HG03135 (cell line): Measurements from ENCODE around the gene ASB10.
A peak's percentile ranks its signal among the peaks of the same experiment; 100 is the strongest.

Experiments
- ATAC-seq: cut with Tn5 transposase; IDR thresholded peaks from one replicate; pipeline ENCODE4 v1.9.1; 2021; ENCODE audit warnings: mild to moderate bottlenecking, moderate library complexity; ENCODE audit not compliant: unreplicated experiment

The ASB10 gene, protein sequence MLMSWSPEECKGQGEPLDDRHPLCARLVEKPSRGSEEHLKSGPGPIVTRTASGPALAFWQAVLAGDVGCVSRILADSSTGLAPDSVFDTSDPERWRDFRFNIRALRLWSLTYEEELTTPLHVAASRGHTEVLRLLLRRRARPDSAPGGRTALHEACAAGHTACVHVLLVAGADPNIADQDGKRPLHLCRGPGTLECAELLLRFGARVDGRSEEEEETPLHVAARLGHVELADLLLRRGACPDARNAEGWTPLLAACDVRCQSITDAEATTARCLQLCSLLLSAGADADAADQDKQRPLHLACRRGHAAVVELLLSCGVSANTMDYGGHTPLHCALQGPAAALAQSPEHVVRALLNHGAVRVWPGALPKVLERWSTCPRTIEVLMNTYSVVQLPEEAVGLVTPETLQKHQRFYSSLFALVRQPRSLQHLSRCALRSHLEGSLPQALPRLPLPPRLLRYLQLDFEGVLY

DNA sequence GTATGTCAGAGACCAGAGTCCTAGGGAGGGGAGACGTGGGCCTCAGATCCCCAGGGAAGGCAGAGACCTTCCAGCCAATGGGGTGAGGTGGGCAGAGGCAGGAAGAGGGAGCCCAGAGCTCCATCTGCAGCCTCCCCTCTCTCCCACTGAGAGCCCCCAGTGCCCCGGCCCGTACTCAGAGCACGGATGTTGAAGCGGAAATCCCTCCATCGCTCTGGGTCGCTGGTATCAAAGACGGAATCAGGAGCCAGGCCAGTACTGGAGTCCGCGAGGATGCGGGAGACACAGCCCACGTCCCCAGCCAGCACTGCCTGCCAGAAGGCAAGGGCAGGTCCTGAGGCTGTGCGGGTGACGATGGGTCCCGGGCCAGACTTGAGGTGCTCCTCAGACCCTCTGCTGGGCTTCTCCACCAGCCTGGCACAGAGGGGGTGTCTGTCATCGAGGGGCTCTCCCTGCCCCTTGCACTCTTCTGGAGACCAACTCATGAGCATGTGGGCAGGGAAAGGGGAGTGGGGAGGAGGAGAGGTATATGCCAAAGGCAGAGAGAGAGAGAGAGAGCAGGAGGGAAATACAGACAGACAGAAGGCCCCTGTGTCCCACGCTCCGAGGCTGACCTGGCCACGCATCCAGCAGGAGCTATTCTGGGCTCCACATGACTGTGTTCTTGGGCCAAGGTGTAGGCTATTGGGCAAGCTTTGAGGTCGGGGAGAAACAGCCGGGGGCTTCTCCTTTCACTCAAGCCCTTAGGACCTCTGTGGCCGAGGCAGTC, at the start of gene ASB10:
Gene ASB10 (minus strand): TSS at position 611 of the 769 bp plus-strand sequence. CDS start 120 bp downstream, at position 491.
- ATAC-seq, result no peak

DNA sequence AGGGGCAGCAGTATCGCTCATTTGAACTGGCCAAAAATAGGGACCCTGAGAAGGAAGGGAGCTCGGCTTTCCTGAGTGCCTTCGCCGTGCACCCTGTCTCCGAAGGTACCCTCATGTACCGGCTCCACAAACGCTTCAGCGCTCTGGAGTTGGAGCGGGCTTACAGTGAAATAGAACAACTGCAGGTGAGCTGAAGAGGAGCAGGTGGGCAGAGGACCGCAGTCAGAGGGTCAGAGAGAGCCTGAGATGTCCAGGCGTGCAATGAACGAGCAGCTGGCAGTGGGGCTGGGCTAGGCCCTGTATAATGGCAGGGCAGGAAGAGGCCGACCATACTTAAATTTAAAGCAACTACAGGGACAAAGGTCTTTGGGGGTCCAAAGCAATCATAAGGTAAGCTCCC, 49.4 kb upstream of the ASB10 start:
- ATAC-seq, result no peak

DNA sequence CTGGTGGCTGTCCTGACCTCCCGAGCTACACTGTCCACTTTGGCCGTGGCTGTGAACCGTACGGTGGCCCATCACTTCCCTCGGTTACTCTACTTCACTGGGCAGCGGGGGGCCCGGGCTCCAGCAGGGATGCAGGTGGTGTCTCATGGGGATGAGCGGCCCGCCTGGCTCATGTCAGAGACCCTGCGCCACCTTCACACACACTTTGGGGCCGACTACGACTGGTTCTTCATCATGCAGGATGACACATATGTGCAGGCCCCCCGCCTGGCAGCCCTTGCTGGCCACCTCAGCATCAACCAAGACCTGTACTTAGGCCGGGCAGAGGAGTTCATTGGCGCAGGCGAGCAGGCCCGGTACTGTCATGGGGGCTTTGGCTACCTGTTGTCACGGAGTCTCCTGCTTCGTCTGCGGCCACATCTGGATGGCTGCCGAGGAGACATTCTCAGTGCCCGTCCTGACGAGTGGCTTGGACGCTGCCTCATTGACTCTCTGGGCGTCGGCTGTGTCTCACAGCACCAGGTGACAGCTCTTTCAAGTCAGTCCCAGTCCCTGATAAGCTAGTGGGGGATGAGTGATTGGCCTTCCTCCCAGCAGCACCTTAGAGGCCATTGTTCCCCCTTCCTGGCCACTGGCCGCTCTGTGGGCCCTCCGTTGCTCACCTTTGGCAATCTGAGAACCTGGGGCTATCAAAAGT, 48.2 kb upstream of the ASB10 start:
- ATAC-seq, result no peak

DNA sequence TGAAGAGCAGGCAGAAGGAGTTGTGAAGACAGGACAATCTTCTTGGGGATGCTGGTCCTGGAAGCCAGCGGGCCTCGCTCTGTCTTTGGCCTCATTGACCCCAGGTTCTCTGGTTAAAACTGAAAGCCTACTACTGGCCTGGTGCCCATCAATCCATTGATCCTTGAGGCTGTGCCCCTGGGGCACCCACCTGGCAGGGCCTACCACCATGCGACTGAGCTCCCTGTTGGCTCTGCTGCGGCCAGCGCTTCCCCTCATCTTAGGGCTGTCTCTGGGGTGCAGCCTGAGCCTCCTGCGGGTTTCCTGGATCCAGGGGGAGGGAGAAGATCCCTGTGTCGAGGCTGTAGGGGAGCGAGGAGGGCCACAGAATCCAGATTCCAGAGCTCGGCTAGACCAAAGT, 46.8 kb upstream of the ASB10 start:
- ATAC-seq, result no peak

DNA sequence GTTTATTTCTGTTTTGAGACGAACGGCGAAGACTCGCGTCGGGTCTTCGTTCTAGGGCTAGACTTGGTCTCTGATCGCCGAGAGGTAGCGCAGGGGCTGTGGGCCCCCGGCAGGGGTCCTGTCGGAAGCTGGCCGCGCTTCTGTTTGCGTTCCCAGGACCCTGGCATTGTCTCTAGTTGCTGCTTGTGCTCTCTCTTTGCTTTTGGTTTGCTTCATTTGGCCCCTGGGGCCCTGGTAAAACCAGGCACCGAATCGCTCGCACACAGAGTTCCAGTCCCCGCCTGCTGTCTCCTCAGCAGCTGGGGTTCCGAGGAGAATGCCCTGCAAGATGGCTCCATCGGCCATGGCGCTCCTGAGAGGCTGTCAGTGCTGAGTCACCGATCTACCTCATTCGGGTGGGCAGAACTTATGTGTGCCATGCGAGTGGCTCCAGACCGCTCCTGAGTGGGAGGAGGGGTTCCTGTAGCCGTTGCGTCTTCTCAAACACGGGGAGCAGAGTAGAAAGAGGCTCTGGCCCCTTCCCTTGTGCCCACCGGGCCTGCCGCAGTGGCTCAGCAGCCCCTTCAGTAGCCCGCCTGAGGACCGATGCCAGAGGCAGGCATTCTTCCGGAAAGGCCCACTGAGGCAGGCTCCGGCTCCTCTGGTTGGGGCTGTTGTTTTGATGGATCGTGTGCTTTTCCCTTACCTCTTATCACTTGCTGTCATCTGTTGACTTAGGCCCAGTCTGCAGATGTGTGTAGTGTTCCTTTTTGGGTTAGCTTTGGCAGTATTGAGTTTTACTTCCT, 46.1 kb upstream of the ASB10 start:
- peak; percentile 33 for ATAC-seq

DNA sequence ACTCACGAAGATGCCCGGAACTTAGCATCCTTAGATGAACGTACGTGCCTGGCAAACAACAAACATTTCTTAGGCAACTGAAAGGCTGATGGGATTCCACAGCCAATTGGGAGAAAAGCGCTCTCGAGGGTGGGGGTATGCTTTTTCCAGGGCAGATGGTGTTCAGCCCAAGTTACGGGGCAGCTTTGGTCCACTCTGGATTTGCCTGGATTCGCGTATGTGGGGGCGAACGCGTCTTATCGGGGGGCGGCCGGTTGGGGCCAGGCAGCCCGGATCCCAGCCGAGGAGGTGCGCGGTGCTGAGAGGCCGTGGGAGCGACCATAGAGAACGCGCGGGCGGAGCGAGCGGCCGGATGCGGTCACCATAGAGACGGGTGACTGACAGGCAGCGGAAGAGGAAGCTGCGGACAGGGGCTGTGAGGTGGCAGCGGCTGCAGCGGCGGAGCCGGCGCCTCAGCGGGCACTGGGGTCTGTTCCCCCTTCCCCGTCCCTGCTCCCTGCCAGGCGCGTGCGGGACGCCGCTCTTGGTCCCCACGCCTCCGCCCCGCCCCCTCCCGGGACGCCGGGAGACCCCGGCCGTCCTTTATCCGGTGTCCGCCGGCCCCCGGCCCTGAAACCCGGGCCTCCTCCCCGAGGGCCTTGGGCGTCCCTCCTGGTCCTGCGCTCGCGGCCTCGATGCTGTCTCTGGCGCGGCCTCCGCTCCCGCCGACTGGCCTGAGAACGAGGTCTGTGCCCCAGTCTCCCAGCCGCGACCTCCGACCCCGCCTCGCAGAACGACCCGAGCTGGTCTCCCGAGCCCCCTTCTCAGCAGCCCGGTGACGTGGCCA, 45.3 kb upstream of the ASB10 start, which contains the start of gene CHPF2:
Gene CHPF2 (plus strand): TSS at position 393 of the 826 bp plus-strand sequence. CDS start 1,529 bp downstream, outside the sequence.
- ATAC-seq, result peak; percentile 97

DNA sequence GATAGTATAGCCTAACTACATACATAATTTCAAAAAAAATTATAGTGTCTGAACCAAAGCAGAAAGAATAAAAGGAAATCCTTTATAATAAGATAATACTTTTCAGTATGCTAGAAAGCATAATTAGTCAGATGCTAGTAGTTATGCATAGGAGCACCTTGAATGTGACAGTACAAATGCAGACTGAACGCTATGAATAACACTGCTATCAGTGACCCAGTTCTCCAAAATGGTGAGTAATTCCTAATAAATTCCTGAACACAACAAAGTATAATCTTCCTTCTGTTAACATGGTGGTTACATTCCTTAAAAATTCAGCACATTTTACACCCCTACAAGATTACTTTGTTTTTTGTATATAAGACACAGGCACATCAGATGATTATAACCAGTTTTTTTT, 44.0 kb upstream of the ASB10 start:
- ATAC-seq, result no peak

DNA sequence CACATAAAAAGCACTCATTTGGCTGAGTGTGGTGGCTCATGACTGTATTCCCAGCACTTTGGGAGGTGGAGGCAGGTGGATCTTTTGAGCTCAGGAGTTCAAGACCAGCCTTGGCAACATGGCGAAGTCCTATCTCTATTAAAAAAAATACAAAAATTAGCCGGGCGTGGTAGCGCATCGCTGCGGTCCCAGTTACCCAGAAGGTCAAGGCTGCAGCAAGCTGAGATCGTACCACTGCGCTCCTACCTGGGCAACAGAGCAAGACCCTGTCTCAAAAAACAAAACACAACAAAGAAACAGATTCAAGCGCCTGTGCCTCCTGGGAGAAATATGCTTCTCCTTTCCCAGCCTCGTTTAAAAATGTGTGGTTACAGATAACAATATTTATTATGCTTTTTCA, 42.2 kb upstream of the ASB10 start:
- no peak for ATAC-seq

DNA sequence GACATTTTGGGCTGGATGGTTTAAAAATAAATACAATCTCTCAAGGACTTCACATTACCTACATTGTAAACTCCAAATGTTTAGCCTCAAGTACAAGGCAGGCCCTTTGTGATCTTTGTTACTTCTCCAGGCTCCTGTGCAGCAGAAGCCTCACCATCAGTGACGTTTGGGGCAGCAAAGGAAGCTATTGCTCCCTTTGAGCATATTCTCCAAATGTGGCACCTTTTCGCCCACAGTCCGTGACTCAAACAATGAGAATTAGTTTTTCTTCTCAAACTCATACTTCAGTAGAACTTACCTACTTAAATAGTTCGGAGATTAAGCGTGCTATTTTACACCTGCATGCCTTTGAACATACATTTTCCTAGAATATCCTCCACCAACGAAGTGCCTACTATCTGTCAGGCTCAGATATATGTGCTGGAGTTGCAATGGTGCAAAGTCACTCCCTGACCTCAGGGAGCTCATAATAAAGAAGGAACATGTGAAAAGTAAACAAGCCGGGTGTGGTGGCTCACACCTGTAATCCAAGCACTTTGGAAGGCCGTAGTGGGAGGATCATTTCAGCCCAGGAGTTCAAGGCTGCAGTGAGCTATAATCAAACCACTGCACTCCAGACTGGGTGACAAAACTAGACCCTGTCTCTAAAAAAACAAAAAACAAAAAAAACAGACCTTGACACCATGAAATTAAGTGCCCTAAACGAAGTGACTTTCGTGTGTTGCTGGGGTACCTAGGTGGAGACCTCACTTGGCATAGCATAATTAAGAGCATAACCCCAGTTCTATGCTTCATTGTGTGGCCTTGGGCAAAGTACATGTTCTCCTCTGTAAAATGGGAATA, 41.2 kb upstream of the ASB10 start:
- ATAC-seq, result no peak

DNA sequence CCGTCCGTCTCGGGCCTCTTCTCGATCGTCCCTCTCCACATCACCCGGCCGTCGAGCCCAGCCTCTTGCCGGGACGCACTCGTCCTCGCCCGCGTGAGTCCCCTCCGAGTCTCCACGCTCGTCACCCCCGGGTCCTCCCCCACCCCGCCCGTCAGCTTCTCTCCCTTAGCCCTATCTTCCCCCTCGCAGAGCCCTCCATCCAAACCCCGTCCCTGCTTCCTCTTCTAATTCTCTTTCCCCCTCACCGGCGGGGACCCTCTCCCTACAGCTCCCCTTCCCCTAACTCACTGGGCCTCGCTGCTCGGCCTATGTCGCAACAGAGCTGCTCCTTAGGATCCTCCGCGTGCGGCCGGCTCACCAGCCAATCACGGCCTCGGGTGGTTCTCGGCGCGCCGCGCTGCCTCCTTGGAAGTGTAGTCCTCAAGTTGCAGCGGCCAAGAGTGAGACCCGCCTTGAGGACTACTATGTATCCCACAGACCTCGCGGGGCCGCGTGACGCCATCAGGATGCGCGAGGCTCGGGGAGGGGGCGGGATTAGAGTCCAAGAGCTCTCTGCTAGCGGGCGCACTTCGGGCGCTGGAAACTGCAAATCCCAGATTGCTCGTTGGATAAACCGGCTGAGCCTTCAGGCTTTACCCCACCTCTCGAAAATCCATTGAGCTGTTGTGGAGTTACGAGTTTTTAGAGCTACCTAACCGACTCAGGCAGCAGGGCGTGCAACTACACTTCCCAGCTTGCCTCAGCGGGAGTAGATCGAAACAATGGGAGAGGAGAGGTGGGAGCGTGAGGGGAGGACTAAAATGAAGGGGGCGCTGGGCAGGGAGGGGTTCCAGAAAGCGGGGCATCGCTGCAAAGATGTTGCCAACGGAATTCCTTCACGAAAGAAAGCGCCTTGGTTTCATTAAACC, 40.1 kb upstream of the ASB10 start, which contains the start of gene ABCF2:
Gene ABCF2 (minus strand): TSS at position 331 of the 908 bp plus-strand sequence. CDS start 747 bp downstream, outside the sequence.
- ATAC-seq, result peak; percentile 99

DNA sequence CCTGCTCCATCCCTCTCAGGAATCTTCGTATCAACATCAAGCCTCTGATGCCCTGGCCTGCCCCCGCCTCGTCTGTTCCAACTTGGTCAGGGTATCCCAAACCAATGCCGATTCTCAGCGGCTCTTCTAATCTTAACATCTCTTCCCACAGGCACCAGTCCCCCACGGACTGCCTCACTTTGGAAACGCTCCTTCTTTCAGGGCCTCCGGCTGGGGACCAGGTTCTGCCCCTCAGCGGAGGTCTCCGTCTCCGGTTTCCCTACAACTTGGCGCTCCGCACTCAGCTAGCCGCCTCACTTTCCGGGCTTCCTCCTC, 39.5 kb upstream of the ASB10 start:
- peak; percentile 17 for ATAC-seq

DNA sequence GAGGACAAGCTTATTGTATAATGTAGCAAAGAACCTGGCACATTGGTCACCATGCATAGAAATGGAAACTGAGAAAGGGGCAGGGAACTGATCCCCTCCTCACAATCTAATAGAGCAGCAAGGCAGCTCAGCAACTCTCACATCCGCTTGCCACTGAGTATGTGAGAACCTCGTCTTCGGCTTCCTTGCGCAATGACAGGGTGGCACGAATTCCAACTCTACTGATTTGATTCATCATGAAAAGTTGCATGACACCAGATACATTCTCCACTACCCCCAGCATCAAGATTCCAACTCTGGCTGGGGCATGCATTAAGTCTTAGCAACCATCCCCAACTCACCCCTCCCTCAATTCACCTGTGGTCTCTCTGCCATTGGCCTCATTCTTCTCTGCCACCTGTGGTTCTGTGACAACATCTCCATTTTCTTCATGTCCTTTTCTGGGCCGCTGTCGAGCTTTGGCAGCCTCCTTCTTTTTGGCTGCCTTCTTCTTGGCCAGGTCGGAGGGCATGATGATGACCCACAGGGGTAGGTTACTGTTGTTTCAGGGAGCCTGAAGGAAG, 39.0 kb upstream of the ASB10 start:
- ATAC-seq, result no peak

DNA sequence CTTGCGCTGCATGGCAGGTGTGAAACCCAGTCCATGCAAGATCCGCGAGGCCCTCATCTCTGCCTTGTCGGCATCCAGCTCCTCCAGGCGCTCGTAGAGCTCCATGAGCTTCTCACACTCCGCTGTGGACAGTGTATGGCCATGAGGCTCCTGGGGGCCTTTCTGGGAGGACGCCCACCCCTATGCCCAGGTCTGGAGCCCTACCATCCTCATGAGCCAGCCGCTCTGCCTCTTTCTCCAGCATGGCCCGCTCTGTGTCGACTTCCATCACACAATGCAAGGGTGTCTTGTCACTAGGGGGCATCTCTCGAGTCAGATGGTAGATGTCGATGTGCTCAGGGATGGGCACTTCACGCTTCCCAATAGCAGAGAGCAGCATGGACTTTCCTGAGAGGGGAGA, 36.7 kb upstream of the ASB10 start:
- no peak for ATAC-seq

DNA sequence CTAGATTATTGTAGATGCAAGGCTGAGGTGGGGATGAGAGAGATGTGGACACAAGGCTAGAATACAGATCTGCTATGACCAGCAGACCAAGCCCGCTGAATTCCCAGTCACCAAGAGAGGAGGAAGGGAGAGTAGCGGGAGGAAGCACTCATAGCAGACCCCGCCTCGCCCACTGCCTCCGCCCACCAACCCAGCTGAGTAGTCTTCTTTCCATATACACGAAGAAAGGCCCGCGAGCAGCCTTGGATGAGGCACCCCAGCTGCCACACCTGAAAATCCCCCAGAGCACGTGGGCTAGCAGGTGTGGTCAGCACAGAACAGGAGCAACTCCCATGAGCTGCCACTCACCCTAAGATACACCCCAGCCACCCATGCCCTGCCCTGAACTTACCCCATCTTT, 31.1 kb upstream of the ASB10 start:
- ATAC-seq, result no peak

DNA sequence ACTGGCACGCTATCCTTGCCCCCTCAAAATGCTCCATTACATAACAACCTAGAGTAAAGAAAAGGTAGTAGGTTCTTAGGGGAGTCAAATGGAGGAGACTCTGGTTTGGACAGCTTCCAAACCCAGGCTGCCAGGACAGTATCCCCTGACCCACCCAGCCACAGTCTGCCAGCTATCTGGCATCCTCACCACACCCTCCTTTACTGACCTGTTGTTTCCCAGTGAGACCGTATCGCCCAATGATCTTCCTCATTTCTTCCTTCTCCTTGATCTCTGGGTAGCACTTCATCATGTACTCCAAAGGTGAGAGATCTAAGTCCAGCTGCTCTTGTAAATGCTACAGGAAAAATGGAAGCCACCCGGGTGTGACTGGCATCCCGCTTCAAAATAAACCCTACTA, 28.3 kb upstream of the ASB10 start:
- no peak for ATAC-seq

DNA sequence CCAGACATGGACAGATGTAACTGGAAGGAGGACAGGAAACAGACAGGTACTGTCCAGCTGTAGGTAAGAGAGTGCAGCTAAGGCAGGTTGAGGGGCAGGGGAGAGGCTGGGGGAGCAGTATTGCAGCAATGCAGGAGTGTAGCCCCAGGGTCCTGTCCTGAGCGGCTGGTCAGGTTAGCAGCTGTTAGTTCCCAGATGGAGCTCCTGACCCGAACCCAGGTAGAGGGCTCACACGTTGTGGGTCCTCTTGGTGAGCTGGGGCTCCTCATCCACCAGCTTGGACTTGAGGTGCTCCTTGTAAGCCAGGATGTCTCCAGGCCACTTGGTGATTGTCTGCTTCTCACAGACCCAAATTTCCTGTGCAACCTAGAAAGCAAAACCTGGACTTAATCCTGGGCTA, 26.8 kb upstream of the ASB10 start:
- no peak for ATAC-seq

DNA sequence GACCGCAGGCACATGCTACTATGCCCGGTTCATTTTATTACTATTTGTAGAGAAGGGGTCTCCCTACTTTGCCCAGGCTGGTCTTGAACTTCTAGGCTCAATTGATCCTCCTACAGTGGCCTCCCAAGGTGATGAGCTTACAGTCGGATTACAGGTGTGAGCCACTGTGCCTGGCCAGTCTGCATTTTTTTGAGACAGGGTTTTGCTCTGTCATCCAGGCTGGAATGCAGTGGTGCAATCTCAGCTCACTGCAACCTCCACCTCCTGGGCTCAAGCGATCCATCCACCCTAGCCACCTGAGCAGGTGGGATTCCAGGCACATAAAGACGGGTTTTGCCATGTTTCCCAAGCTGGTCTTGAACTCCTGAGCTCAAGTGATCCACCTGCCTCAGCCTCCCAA, 25.6 kb upstream of the ASB10 start:
- no peak for ATAC-seq
